GM19395 (cell line): Measurements from ENCODE around the gene CISTR.
"Not testable (repeated sequence)": the region's sequence is repeated elsewhere in the genome, so short reads cannot be mapped to it uniquely, and the experiment has no call there.

ENCODE experiments used
- ATAC-seq: cut with Tn5 transposase; IDR thresholded peaks from one replicate; pipeline ENCODE4 v1.9.1; 2021; ENCODE audit warnings: mild to moderate bottlenecking, moderate library complexity; ENCODE audit not compliant: unreplicated experiment

CISTR gene

GRCh38 chr12:53764615-53765014 lies 12.8 kb upstream of the CISTR start:
- no peak for ATAC-seq

- not testable (repeated sequence) for ATAC-seq
Measured at GRCh38 chr12:53762793-53763192, 11.0 kb upstream of the CISTR start.

- ATAC-seq: no peak
Measured at GRCh38 chr12:53761306-53761705, 9.5 kb upstream of the CISTR start.

GRCh38 chr12:53759261-53759660 lies 7.5 kb upstream of the CISTR start:
- no peak for ATAC-seq

GRCh38 chr12:53758730-53759103 lies 6.9 kb upstream of the CISTR start:
- no peak for ATAC-seq

- no peak for ATAC-seq
Measured at GRCh38 chr12:53758081-53758729, 6.4 kb upstream of the CISTR start.

- peak; percentile 67 for ATAC-seq
Measured at GRCh38 chr12:53757101-53757770, 5.5 kb upstream of the CISTR start.

- no peak for ATAC-seq
Measured at GRCh38 chr12:53756300-53757100, 4.7 kb upstream of the CISTR start.

GRCh38 chr12:53755893-53756292 lies 4.1 kb upstream of the CISTR start:
- ATAC-seq: no peak

- no peak for ATAC-seq
Measured at GRCh38 chr12:53755451-53755891, 3.7 kb upstream of the CISTR start.

- ATAC-seq: no peak
Measured at GRCh38 chr12:53754633-53755264, 3.0 kb upstream of the CISTR start.

- ATAC-seq: no peak
Measured at GRCh38 chr12:53754188-53754585, 2.4 kb upstream of the CISTR start.

GRCh38 chr12:53752621-53753020 lies 842 bp upstream of the CISTR start:
- ATAC-seq: no peak

GRCh38 chr12:53752192-53752601 lies 418 bp upstream of the CISTR start:
- ATAC-seq: no peak

- ATAC-seq: no peak
Measured at GRCh38 chr12:53750812-53751335, 905 bp downstream of the CISTR start.

GRCh38 chr12:53749986-53750811 lies 1.6 kb downstream of the CISTR start:
- ATAC-seq: no peak

GRCh38 chr12:53748072-53748840 lies 3.5 kb downstream of the CISTR start:
- no peak for ATAC-seq

- ATAC-seq: no peak
Measured at GRCh38 chr12:53747095-53747494, 4.7 kb downstream of the CISTR start.

- no peak for ATAC-seq
Measured at GRCh38 chr12:53746592-53747092, 5.1 kb downstream of the CISTR start.
